Prostate gland (tissue), 2 donors: Measurements from ENCODE around the gene GPATCH4.

ENCODE experiments used
- POLR2A ChIP-seq: fragments of 450-650 bp; IDR thresholded peaks from one replicate; pipeline ENCODE4 v1.6.1; 2016; ENCODE audit warnings: antibody characterized with exemption, mild to moderate bottlenecking
- TF ChIP-seq, protein P1 (sequence below), 4 experiments: fragments of 200-600 bp in 2 of 4; fragments of 450-650 bp in 2 of 4; sonication (generic) in 2 of 4; IDR thresholded peaks; 1 replicate in 3 of 4; 2 replicates in 1 of 4; pipeline ENCODE4 v1.5.1; 2016 to 2019; ENCODE audit warnings: antibody characterized with exemption in 4 of 4, mild to moderate bottlenecking in 2 of 4, moderate library complexity in 2 of 4

GRCh38 chr1:156559086-156559796 lies 42.0 kb downstream of the GPATCH4 start:
- TF ChIP-seq, protein P1, sequence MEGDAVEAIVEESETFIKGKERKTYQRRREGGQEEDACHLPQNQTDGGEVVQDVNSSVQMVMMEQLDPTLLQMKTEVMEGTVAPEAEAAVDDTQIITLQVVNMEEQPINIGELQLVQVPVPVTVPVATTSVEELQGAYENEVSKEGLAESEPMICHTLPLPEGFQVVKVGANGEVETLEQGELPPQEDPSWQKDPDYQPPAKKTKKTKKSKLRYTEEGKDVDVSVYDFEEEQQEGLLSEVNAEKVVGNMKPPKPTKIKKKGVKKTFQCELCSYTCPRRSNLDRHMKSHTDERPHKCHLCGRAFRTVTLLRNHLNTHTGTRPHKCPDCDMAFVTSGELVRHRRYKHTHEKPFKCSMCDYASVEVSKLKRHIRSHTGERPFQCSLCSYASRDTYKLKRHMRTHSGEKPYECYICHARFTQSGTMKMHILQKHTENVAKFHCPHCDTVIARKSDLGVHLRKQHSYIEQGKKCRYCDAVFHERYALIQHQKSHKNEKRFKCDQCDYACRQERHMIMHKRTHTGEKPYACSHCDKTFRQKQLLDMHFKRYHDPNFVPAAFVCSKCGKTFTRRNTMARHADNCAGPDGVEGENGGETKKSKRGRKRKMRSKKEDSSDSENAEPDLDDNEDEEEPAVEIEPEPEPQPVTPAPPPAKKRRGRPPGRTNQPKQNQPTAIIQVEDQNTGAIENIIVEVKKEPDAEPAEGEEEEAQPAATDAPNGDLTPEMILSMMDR (IDR thresholded peaks at IDR 0.05), result no peak
- no peak for TF ChIP-seq POLR2A
